Measurements from ENCODE around the gene ANKDD1A.

Gene ANKDD1A

DNA sequence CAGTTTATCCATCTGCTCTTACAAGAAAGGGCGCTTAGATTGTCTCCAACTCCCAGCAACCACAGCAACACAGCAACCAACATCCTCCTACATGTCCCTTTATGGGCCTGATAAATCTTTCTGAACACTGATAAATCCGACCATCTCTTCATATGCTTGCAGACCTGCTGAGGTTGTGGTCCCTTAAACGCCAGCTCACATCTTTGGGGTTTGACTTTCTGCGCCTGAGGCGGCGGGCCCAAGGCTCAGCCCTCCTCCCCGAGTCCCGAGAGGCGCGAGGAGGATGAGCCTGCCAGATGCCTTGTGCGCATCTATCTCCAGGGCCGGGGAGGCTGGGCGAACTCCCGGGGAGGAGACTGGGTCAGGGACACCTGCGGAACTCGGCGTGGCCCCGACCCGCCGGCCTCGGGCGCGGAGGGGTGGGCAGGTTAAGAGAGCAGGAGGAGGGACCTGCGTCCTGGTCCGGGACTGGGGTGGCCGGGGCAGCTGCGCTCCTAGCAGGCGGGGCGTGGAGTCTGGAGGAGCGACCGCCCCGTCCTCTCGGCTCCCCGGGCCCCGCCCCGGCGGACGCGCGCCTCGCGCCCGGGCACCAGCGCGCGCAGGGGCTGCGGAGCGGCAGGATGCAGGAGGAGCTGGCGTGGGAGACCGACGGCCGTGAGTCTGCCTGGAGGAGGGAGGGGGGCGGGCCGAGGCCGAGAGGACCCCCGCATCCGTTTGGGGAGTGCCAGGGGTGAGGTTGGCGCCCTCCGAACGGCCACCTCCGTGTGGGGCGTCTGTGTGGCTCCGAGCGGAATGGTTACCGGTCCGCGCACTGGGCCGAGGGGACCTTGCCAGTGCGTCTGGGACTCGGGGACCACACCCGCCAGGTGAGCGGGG is at the start of gene ANKDD1A:
ANKDD1A (plus strand) TSS at position 592 of the 876 bp plus-strand sequence; CDS start at position 621, 29 bp downstream.
- peaks cover 21% of the 10 kb centered on the region for H3K4me1 Mint-ChIP-seq
- H3K27me3 Mint-ChIP-seq (ENCODE audit: low read depth): peaks cover 5% of the 10 kb centered on the region
- TF ChIP-seq, protein P1, sequence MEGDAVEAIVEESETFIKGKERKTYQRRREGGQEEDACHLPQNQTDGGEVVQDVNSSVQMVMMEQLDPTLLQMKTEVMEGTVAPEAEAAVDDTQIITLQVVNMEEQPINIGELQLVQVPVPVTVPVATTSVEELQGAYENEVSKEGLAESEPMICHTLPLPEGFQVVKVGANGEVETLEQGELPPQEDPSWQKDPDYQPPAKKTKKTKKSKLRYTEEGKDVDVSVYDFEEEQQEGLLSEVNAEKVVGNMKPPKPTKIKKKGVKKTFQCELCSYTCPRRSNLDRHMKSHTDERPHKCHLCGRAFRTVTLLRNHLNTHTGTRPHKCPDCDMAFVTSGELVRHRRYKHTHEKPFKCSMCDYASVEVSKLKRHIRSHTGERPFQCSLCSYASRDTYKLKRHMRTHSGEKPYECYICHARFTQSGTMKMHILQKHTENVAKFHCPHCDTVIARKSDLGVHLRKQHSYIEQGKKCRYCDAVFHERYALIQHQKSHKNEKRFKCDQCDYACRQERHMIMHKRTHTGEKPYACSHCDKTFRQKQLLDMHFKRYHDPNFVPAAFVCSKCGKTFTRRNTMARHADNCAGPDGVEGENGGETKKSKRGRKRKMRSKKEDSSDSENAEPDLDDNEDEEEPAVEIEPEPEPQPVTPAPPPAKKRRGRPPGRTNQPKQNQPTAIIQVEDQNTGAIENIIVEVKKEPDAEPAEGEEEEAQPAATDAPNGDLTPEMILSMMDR (IDR thresholded peaks at IDR 0.05; ENCODE audit: unreplicated experiment in 3 of 3): no peak
- peak within 1 kb of the TSS in 2 of 3 experiments; percentile 9 to 30 for H3K27ac Mint-ChIP-seq
- H3K9me3 Mint-ChIP-seq: no peaks in the 10 kb centered on the region
- peak within 1 kb of the TSS; percentile 79 to 87 (median 80) for H3K4me3 Mint-ChIP-seq
- H3K36me3 Mint-ChIP-seq (ENCODE audit: low read depth): no peaks in the 10 kb centered on the region

DNA sequence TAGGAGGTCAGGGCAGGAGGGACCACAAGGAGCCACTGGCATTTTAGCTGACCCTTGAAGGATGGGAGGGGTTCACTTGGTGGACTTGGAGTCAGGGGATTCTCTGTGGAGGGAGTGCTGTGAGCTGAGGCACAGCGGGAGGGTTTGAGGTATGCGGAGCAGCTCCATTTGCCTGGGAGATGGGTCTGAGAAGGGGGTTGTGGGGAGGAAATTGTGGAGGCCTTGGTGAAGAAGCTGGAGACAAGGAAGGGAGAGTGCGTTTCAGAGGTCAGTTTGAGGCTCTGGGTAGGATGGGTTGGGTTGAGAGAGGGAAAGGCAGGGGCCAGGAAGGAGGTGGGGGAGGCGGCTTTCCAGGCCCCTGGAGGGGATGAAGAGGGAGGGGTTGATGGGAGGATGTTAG is 49.7 kb upstream of the ANKDD1A start:
- H3K4me1 Mint-ChIP-seq: peaks cover 64% of the 10 kb centered on the region

DNA sequence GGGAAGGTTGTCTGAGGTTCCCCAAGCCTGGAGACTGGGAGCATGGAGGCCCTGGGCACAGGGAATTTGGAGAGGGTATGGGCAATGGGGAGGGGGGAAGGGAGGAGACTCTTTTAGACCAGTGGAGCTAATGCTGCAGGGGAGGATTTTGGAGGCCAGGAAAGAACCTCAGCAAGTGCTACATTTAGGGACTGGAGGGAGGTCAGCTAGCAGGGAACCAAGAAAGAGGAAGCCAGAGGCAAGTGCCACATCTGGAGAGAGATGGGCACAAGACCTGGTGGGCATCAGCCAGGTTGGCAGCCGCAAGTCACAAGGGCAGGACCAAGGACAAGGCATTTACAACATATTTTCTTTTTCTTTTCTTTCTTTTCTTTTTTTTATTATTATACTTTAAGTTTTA is 49.3 kb upstream of the ANKDD1A start:
- H3K4me1 Mint-ChIP-seq: peaks cover 62% of the 10 kb centered on the region
- peak overlapping the region in 2 of 3 experiments; percentile 39 to 41 for H3K27ac Mint-ChIP-seq
- H3K36me3 Mint-ChIP-seq (ENCODE audit: low read depth): peaks cover 23% of the 10 kb centered on the region
- no peak overlapping the region for H3K4me3 Mint-ChIP-seq
- TF ChIP-seq, protein P1 (IDR thresholded peaks at IDR 0.05; ENCODE audit: unreplicated experiment in 3 of 3): no peak
- H3K9me3 Mint-ChIP-seq: no peaks in the 10 kb centered on the region
- H3K27me3 Mint-ChIP-seq (ENCODE audit: low read depth): no peaks in the 10 kb centered on the region

More for the DNA sequence above, 49.7 kb upstream of the ANKDD1A start:
- Mint-ChIP-seq H3K27ac (peak overlapping the region in 1 of 3 experiments; percentile 41), H3K9me3 (no peaks in the 10 kb centered on the region), H3K27me3 (ENCODE audit: low read depth) (no peaks in the 10 kb centered on the region), H3K4me3 (no peak overlapping the region), H3K36me3 (ENCODE audit: low read depth) (peaks cover 23% of the 10 kb centered on the region)
- TF ChIP-seq, protein P1 (IDR thresholded peaks at IDR 0.05; ENCODE audit: unreplicated experiment in 3 of 3): no peak

DNA sequence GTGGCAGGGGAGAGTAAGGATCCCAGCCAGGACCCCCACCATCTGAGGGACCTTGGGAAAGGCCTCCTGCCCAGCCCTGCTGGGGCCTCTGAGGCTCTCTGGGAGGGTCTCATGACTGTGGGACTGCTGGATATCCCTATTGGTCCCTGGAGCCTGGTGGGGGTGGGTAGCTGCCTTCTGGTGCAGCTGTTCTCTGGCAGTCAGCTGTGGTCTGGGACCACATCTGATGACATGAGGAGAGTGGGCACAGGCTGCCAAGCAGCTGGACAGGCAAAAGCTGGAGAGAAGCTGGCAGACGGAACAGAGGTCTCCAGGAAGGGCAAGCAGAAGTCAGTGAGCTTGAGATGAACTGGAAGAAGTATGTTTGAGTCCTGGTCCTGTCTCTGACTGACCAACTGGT is 47.6 kb upstream of the ANKDD1A start:
- TF ChIP-seq, protein P1 (IDR thresholded peaks at IDR 0.05; ENCODE audit: unreplicated experiment in 3 of 3): no peak
- H3K4me3 Mint-ChIP-seq: peak overlapping the region in 1 of 3 experiments; percentile 34
- no peaks in the 10 kb centered on the region for H3K9me3 Mint-ChIP-seq
- peak overlapping the region; percentile 58 to 91 (median 69) for H3K27ac Mint-ChIP-seq
- peaks cover 23% of the 10 kb centered on the region for H3K36me3 Mint-ChIP-seq (ENCODE audit: low read depth)
- H3K4me1 Mint-ChIP-seq: peaks cover 47% of the 10 kb centered on the region
- H3K27me3 Mint-ChIP-seq (ENCODE audit: low read depth): no peaks in the 10 kb centered on the region

DNA sequence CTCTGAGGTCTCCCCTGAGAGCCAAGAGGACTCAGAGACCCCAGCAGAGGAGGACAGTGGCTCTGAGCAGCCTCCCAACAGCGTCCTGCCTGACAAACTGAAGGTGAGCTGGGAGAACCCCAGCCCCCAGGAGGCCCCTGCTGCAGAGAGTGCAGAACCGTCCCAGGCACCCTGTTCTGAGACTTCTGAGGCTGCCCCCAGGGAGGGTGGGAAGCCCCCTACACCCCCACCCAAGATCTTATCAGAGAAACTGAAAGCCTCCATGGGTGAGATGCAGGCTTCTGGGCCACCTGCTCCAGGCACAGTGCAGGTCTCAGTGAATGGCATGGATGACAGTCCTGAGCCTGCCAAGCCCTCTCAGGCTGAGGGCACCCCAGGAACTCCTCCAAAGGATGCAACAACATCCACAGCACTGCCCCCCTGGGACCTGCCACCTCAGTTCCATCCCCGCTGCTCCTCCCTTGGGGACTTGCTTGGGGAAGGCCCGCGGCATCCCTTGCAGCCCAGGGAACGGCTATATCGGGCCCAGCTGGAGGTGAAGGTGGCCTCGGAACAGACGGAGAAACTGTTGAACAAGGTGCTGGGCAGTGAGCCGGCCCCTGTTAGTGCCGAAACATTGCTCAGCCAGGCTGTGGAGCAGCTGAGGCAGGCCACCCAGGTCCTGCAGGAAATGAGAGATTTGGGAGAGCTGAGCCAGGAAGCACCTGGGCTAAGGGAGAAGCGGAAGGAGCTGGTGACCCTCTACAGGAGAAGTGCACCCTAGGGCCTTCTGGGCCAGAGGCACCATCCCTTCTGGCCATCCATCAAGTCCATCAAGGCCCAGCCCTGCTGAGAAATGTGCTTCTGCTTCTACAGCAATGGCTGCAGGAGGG is 46.3 kb upstream of the ANKDD1A start:
- Mint-ChIP-seq H3K9me3 (no peaks in the 10 kb centered on the region), H3K4me1 (peaks cover 39% of the 10 kb centered on the region), H3K4me3 (no peak overlapping the region), H3K36me3 (ENCODE audit: low read depth) (peaks cover 25% of the 10 kb centered on the region), H3K27ac (no peak overlapping the region), H3K27me3 (ENCODE audit: low read depth) (no peaks in the 10 kb centered on the region)
- TF ChIP-seq, protein P1 (IDR thresholded peaks at IDR 0.05; ENCODE audit: unreplicated experiment in 3 of 3): no peak
